NCI-H2107 treated with DMSO at 0.1 percent for 48 hours (cell line): ENCODE data around the gene NCR2.

Experiments
- DNase-seq: peaks from one replicate; lab custom pipeline; 2025; ENCODE audit not compliant: unreplicated experiment; lab: John Stamatoyannopoulos, UW

Gene NCR2

GRCh38 chr6:41356825-41357224 is 21.4 kb downstream of the NCR2 start:
- no peak for DNase-seq

GRCh38 chr6:41358503-41358902 is 23.1 kb downstream of the NCR2 start:
- DNase-seq: no peak

- DNase-seq: no peak
Observed at GRCh38 chr6:41359617-41360313, 24.4 kb downstream of the NCR2 start.

GRCh38 chr6:41360314-41360685 is 24.9 kb downstream of the NCR2 start:
- DNase-seq: no peak

- DNase-seq: no peak
Observed at GRCh38 chr6:41366150-41366549, 30.7 kb downstream of the NCR2 start.

GRCh38 chr6:41367061-41367460 is 31.7 kb downstream of the NCR2 start:
- no peak for DNase-seq

- peak; percentile 48 for DNase-seq
Observed at GRCh38 chr6:41367700-41368099, 32.3 kb downstream of the NCR2 start.

- DNase-seq: no peak
Observed at GRCh38 chr6:41370488-41371111, 35.2 kb downstream of the NCR2 start.

- no peak for DNase-seq
Observed at GRCh38 chr6:41371461-41371991, 36.1 kb downstream of the NCR2 start.

- no peak for DNase-seq
Observed at GRCh38 chr6:41371992-41372831, 36.8 kb downstream of the NCR2 start.

- no peak for DNase-seq
Observed at GRCh38 chr6:41372832-41373626, 37.6 kb downstream of the NCR2 start.

GRCh38 chr6:41373627-41373918 is 38.2 kb downstream of the NCR2 start:
- DNase-seq: no peak

GRCh38 chr6:41373919-41374617 is 38.7 kb downstream of the NCR2 start:
- no peak for DNase-seq

GRCh38 chr6:41374618-41375590 is 39.5 kb downstream of the NCR2 start:
- DNase-seq: no peak

- no peak for DNase-seq
Observed at GRCh38 chr6:41375598-41376151, 40.3 kb downstream of the NCR2 start.

- no peak for DNase-seq
Observed at GRCh38 chr6:41376176-41376575, 40.8 kb downstream of the NCR2 start.

- no peak for DNase-seq
Observed at GRCh38 chr6:41377071-41377470, 41.7 kb downstream of the NCR2 start.

GRCh38 chr6:41379306-41379705 is 43.9 kb downstream of the NCR2 start:
- DNase-seq: no peak

GRCh38 chr6:41386594-41386993 is 51.2 kb downstream of the NCR2 start:
- DNase-seq: no peak
